H4 (cell line): Measurements from ENCODE around the gene TMEM51. TPM values are rescaled to one million over a fixed set of nuclear protein-coding genes. Genes with fewer than 3 reads are reported as not detected.
"Not testable (repeated sequence)": the region's sequence is repeated elsewhere in the genome, so short reads cannot be mapped to it uniquely, and the experiment has no call there.

ENCODE experiments used
- DNase-seq: peaks from one replicate; pipeline ENCODE4 v3.0.0-alpha.2; 2015; ENCODE audit warnings: low spot score
- total RNA-seq: library from RNA; depleted of rRNA; stranded (reverse); fragments of >200 nt; shearing (Covaris generic); gene quantifications from 2 replicates; pipeline ENCODE4 v1.2.3, GENCODE V29; 2014

The TMEM51 gene
- total RNA-seq, 1 experiment from 2014 or later: 5.8 TPM

GRCh38 chr1:15125101-15125745 is 28.3 kb upstream of the TMEM51 start:
- DNase-seq: no peak

- DNase-seq: no peak
These were observed 25.5 kb upstream of the TMEM51 start for GRCh38 chr1:15128077-15128476.

GRCh38 chr1:15128520-15129313 is 24.8 kb upstream of the TMEM51 start:
- DNase-seq: peak; percentile 59

GRCh38 chr1:15129944-15130343 is 23.6 kb upstream of the TMEM51 start:
- DNase-seq: no peak

- DNase-seq: no peak
These were observed 22.9 kb upstream of the TMEM51 start for GRCh38 chr1:15130607-15131006.

GRCh38 chr1:15132965-15133364 is 20.6 kb upstream of the TMEM51 start:
- DNase-seq: no peak

DNA sequence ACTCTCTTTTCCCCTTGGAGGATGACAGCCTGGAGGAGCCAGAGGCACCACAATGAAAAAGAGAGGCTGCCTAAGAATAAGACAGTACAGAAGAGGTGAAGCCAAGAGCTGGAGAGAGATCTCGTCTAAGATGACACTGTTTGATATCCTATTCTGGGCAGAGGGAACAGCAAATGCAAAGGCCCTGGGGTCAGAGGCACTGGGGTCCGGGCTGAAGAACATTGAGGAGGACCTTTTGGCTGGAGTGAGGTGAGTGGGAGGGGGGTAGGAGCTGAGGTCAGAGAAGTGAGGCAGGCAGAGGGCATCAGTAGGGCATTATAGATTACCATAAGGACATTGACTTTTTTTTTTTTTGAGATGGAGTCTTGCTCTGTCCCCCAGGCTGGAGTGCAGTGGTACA is 19.3 kb upstream of the TMEM51 start:
- no peak for DNase-seq

GRCh38 chr1:15135604-15136003 is 17.9 kb upstream of the TMEM51 start:
- DNase-seq: not testable (repeated sequence)

DNA sequence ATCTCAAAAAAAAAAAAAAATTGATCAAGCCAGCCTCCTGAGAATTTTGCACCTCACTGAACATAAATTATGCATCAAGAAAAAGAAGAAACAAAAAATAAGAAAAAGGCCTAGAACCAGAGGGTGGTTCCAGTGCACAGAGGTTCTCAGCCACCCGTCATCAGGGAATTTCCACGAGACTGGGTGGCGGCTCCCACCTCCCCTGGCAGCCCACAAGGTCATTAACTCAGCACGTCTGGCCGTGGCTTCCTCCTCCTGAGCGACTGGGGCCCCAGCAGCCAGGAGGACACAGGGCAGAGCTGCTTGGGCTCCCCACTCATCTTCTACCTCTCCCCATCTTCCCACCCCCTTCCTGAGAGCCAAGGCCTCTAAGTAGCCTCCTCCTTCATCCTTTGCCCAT is 15.7 kb upstream of the TMEM51 start:
- DNase-seq: no peak

GRCh38 chr1:15139654-15140350 is 13.7 kb upstream of the TMEM51 start:
- no peak for DNase-seq

GRCh38 chr1:15141935-15142539 is 11.5 kb upstream of the TMEM51 start:
- DNase-seq: peak; percentile 69

- no peak for DNase-seq
These were observed 8.2 kb upstream of the TMEM51 start for GRCh38 chr1:15145327-15145726.

GRCh38 chr1:15146142-15146680 is 7.3 kb upstream of the TMEM51 start:
- DNase-seq: no peak

- DNase-seq: no peak
These were observed 6.6 kb upstream of the TMEM51 start for GRCh38 chr1:15146971-15147376.

DNA sequence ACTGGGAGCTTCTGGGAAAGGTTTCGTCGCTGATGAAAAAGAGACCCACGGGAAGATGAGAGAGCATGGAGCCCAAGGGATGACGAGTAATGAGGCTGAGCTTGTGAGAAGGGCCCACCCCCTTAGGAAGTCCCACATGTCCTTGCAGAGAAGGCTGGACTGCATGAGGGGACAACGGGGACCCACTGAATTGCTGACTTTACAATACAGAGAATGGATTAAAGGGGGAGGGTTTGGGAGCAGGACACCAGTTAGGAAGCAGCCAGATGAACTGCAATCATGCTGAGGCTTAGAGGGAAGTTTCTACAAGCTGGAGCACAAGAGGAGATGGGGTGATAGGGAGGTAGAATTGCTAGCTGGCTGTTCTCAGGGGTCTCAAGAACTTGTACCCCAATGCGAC is 5.5 kb upstream of the TMEM51 start:
- no peak for DNase-seq

- DNase-seq: no peak
These were observed 5.1 kb upstream of the TMEM51 start for GRCh38 chr1:15148475-15148874.

DNA sequence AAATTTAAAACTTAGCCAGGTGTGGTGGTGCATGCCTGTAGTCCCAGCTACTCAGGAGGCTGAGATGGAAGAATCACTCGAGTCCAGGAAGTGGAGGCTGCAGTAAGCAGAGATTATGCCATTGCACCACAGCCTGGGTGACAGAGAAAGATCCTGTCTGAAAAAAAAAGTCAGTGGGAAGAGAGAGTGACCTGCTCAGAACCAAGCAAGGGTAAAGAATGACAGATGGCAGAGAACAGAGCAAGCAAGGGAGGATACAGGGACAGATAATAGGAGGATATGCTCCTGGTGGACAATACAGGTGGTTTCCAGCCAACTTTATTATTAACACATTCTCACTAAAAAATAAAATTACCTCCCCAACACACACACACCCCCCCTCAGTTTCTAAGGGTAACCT is 4.6 kb upstream of the TMEM51 start:
- no peak for DNase-seq

- DNase-seq: no peak
These were observed 3.2 kb upstream of the TMEM51 start for GRCh38 chr1:15150376-15150775.

- DNase-seq: no peak
These were observed 2.2 kb upstream of the TMEM51 start for GRCh38 chr1:15151377-15151806.

DNA sequence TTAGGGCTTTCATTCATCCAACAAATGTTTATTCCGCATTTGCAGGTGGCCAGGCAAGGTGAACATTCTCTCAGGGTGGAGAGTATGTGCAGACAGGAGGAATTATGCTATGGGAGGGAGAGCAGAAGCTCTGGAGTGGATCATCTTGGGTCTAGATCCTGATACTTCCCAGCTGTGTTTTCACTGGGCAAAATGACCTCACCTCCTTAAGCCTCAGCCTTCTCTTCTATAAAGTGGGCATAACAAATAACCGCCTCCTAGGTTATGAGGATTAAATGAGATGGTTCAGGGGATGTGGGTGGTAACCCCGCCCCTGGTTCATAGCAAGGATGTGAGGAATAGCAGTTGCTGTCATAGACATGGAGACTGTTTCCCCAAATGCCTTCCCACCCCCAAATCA is 1.7 kb upstream of the TMEM51 start:
- no peak for DNase-seq

- peak; percentile 78 for DNase-seq
These were observed 996 bp upstream of the TMEM51 start for GRCh38 chr1:15152318-15153183.
